HepG2 (cell line): ENCODE results near the gene ATP5MG. TPM values are rescaled to one million over a fixed set of nuclear protein-coding genes. Genes with fewer than 3 reads are reported as not detected.

ENCODE experiments used
- ATAC-seq: fragments of 200-7000 bp; cut with Tn5 transposase; 3 replicates; pipeline ENCODE4 v1.9.1; 2020; ENCODE audit warnings: mild to moderate bottlenecking, moderate library complexity
- BruUV-seq: library from RNA; stranded (reverse); fragments of 400-500 nt; replicated peaks from 2 replicates; lab custom pipeline; 2021; lab: Mats Ljungman, UMichigan
- CTCF ChIA-PET: fragments of 300-600 bp; formaldehyde crosslinking; extraction: SDS; loops from one replicate; lab custom pipeline; 2021; ENCODE audit warnings: low total read pairs, inconsistent platforms, low intra/inter-chr PET ratio; lab: Yijun Ruan, JAX
- POLR2A ChIA-PET: fragments of 350-600 bp; sonication (Branson Sonifier 250); formaldehyde crosslinking; loops from one replicate; lab custom pipeline; 2020; ENCODE audit warnings: antibody characterized with exemption, inconsistent platforms; lab: Yijun Ruan, JAX
- DNase-seq: peaks from one replicate; pipeline ENCODE4 v3.0.0-alpha.2; 2015; ENCODE audit warnings: low spot score
- FAIRE-seq: peaks from 3 replicates; lab custom pipeline; 2011; peaks lifted over from hg19 to GRCh38; lab: Jason Lieb, UNC
- H2AFZ ChIP-seq: one replicate; pipeline ENCODE4 v1.6.1; 2011; ENCODE audit warnings: low read length, inconsistent platforms
- H3K27ac ChIP-seq: fragments of 300-600 bp; 3 replicates; pipeline ENCODE4 v1.8.0; 2011; ENCODE audit warnings: mixed run types, mild to moderate bottlenecking, mixed read lengths, low read length, inconsistent platforms; ENCODE audit not compliant: insufficient read depth; ENCODE audit errors: extremely low read length
- H3K27me3 ChIP-seq, 2 experiments: fragments of 200-600 bp in 1 of 2; 2 replicates in 1 of 2; 3 replicates in 1 of 2; pipeline versions ENCODE4 v1.6.0 to v1.8.0; 2011; ENCODE audit warnings: low read length in 2 of 2, mild to moderate bottlenecking in 2 of 2, moderate library complexity in 2 of 2, inconsistent platforms in 1 of 2; ENCODE audit not compliant: insufficient read depth in 2 of 2, control insufficient read depth in 1 of 2
- H3K36me3 ChIP-seq, 2 experiments: fragments of 200-600 bp in 1 of 2; replicated peaks in 1 of 2; 2 replicates in 1 of 2; 3 replicates in 1 of 2; pipeline versions ENCODE4 v1.5.1 to v1.8.0; 2011; ENCODE audit warnings: low read length in 2 of 2, inconsistent platforms in 1 of 2; ENCODE audit not compliant: insufficient read depth in 2 of 2, control insufficient read depth in 1 of 2
- H3K4me1 ChIP-seq: 2 replicates; pipeline ENCODE4 v1.5.1; 2012; ENCODE audit warnings: low read length, inconsistent platforms; ENCODE audit not compliant: insufficient read depth
- H3K4me2 ChIP-seq: 2 replicates; pipeline ENCODE4 v1.6.0; 2011; ENCODE audit warnings: low read depth, low read length, inconsistent platforms
- H3K4me3 ChIP-seq, 3 experiments: fragments of 200-600 bp in 1 of 3; sonication (generic), shearing (Covaris generic) in 1 of 3; replicated peaks in 1 of 3; 2 replicates each; pipeline ENCODE4 v1.5.1; 2011 to 2016; ENCODE audit warnings: low read length in 3 of 3, inconsistent platforms in 2 of 3, low read depth in 2 of 3, mild to moderate bottlenecking in 2 of 3, control low read depth in 1 of 3, mixed read lengths in 1 of 3; ENCODE audit not compliant: insufficient read depth in 1 of 3
- H3K79me2 ChIP-seq: one replicate; pipeline ENCODE4 v1.6.1; 2011; ENCODE audit warnings: low read length, inconsistent platforms; ENCODE audit not compliant: insufficient read depth
- H3K9ac ChIP-seq: 2 replicates; pipeline ENCODE4 v1.6.0; 2011; ENCODE audit warnings: mild to moderate bottlenecking, low read depth, low read length, inconsistent platforms; ENCODE audit not compliant: insufficient read depth
- H3K9me3 ChIP-seq: 2 replicates; pipeline ENCODE4 v1.5.1; 2012; ENCODE audit warnings: mild to moderate bottlenecking, low read length
- H4K20me1 ChIP-seq: 2 replicates; pipeline ENCODE4 v1.6.0; 2011; ENCODE audit warnings: inconsistent platforms, mild to moderate bottlenecking, low read length, moderate library complexity; ENCODE audit not compliant: insufficient read depth
- ATF2 ChIP-seq: sonication (generic); formaldehyde crosslinking; IDR thresholded peaks from 2 replicates; pipeline ENCODE4 v1.4.0; 2020; ENCODE audit warnings: missing genetic modification reagents
- CHD2 ChIP-seq: IDR thresholded peaks from 2 replicates; pipeline ENCODE4 v1.6.1; 2011; ENCODE audit warnings: low read depth, low read length, improper control_type of control experiment
- ONECUT2 ChIP-seq: sonication (generic); formaldehyde crosslinking; IDR thresholded peaks from 2 replicates; pipeline ENCODE4 v1.4.0; 2020; ENCODE audit warnings: missing genetic modification reagents
- RAD21 ChIP-seq: fragments of 450-650 bp; formaldehyde crosslinking; IDR thresholded peaks from 2 replicates; pipeline ENCODE4 v1.5.0; 2020; ENCODE audit warnings: mild to moderate bottlenecking
- SAP130 ChIP-seq: IDR thresholded peaks from 2 replicates; pipeline ENCODE4 v1.6.1; 2016; ENCODE audit warnings: low read depth
- SMAD9 ChIP-seq: sonication (generic); formaldehyde crosslinking; IDR thresholded peaks from 2 replicates; pipeline ENCODE4 v1.5.1; 2020; ENCODE audit warnings: mild to moderate bottlenecking, missing genetic modification reagents
- STAG1 ChIP-seq: sonication (generic); formaldehyde crosslinking; IDR thresholded peaks from 2 replicates; pipeline ENCODE4 v1.4.0; 2020; ENCODE audit warnings: missing genetic modification reagents
- THYN1 ChIP-seq: sonication (generic); formaldehyde crosslinking; IDR thresholded peaks from 2 replicates; pipeline ENCODE4 v1.8.1; 2023; ENCODE audit warnings: low read depth, mild to moderate bottlenecking, moderate library complexity, missing genetic modification reagents, borderline replicate concordance
- ZBTB40 ChIP-seq, 2 experiments: fragments of 450-650 bp in 1 of 2; sonication (generic) in 1 of 2; formaldehyde crosslinking in 1 of 2; IDR thresholded peaks; 2 replicates each; pipeline versions ENCODE4 v1.6.1 to v1.8.0; 2016 to 2022; ENCODE audit warnings: antibody characterized with exemption in 1 of 2, mild to moderate bottlenecking in 1 of 2, missing genetic modification reagents in 1 of 2
- ZMAT5 ChIP-seq: sonication (generic); formaldehyde crosslinking; IDR thresholded peaks from 2 replicates; pipeline ENCODE4 v1.5.0; 2020; ENCODE audit warnings: mild to moderate bottlenecking, low read depth, missing genetic modification reagents, borderline replicate concordance
- ZNF543 ChIP-seq: sonication (generic); formaldehyde crosslinking; IDR thresholded peaks from 2 replicates; pipeline ENCODE4 v1.4.0; 2020; ENCODE audit warnings: mild to moderate bottlenecking, missing genetic modification reagents
- ZNF674 ChIP-seq: sonication (generic); formaldehyde crosslinking; IDR thresholded peaks from 2 replicates; pipeline ENCODE4 v1.5.0; 2020; ENCODE audit warnings: low read depth, mild to moderate bottlenecking, missing genetic modification reagents
- ZNF839 ChIP-seq: sonication (generic); formaldehyde crosslinking; IDR thresholded peaks from 2 replicates; pipeline ENCODE4 v1.4.0; 2020; ENCODE audit warnings: missing genetic modification reagents, mild to moderate bottlenecking, borderline replicate concordance
- in situ Hi-C: cut with HindIII; loops from 2 replicates; pipeline ENCODE4 v1.10.0; 2017; ENCODE audit warnings: low pct_unique_long_range_greater_than_20kb; ENCODE audit not compliant: extremely low pct_ligation_motif_present
- intact Hi-C: fragments of 100-400 bp; cut with micrococcal nuclease; formaldehyde crosslinking; loops from one replicate; pipeline ENCODE4 v1.10.0; 2022; ENCODE audit not compliant: unreplicated experiment
- polyA plus RNA-seq, 8 experiments: library from polyadenylated mRNA; depleted of rRNA in 3 of 8; stranded (reverse) in 7 of 8; unstranded in 1 of 8; fragments of >200 nt; fragmentation: Illumina TruSeq in 4 of 8; extraction: Trizol in 4 of 8; gene quantifications; 2 replicates each; pipeline versions ENCODE4 v1.2.1 to v1.2.3, GENCODE V29; 2011 to 2016; ENCODE audit warnings: low read depth in 4 of 8, missing spikeins in 1 of 8, mixed read lengths in 1 of 8; ENCODE audit not compliant: insufficient read depth in 1 of 8
- total RNA-seq, 5 experiments: library from RNA; depleted of rRNA; stranded (reverse); fragments of >200 nt; fragmentation: Illumina TruSeq; extraction: Trizol; gene quantifications; 2 replicates each; pipeline ENCODE4 v1.2.3, GENCODE V29; 2016; ENCODE audit warnings: low read depth in 1 of 5

Gene ATP5MG
- total and polyA plus RNA-seq, 2 of the 13 experiments (the other 11 are each of a cell fraction or from before 2014, with no cell fraction given), result 260 to 320 TPM

- TF ChIP-seq SAP130 (CRISPR knock-in tag), result 0 out of 2 replicates have a peak, but pooled peaks have one; percentile 11
- TF ChIP-seq ZNF543 (CRISPR knock-in tag), result no peak
- TF ChIP-seq ONECUT2, result no peak
- no peak for TF ChIP-seq ATF2 (CRISPR knock-in tag)
- TF ChIP-seq ZNF674 (CRISPR knock-in tag), result no peak
- no peak for TF ChIP-seq SMAD9 (CRISPR knock-in tag)
- TF ChIP-seq ZMAT5, result no peak
- no peak for TF ChIP-seq RAD21 (CRISPR knock-in tag)
Observed at GRCh38 chr11:118438314-118438931, 37.0 kb downstream of the ATP5MG start (continued).

- no peaks in the 10 kb centered on the region for H3K27me3 ChIP-seq
- DNase-seq (no peak), ATAC-seq (no peak), FAIRE-seq (no peak)
- no peak overlapping the region for H3K9ac ChIP-seq
- peak overlapping the region; percentile 77 for H3K4me2 ChIP-seq
- peaks cover 1 to 5% of the 10 kb centered on the region in 2 experiments; a peak in 4 of 5 replicates for H3K36me3 ChIP-seq
- POLR2A ChIA-PET, result no interaction called here
- in situ Hi-C loops (no loop called here), intact Hi-C loops (no loop called here)
- H3K27ac ChIP-seq, result no peak overlapping the region
- BruUV-seq, result no TSS peak
- H3K4me3 ChIP-seq, result peak overlapping the region in 1 of 3 experiments; percentile 3; a peak in 1 of 6 replicates
- peaks cover 52% of the 10 kb centered on the region for H3K4me1 ChIP-seq
- peaks cover 63% of the 10 kb centered on the region for H4K20me1 ChIP-seq
- no peaks in the 10 kb centered on the region for H3K9me3 ChIP-seq
- no peak overlapping the region for H2AFZ ChIP-seq
- H3K79me2 ChIP-seq, result peaks cover 81% of the 10 kb centered on the region
- CTCF ChIA-PET, result no interaction called here
- no peak for TF ChIP-seq CHD2
- no peak for TF ChIP-seq STAG1 (CRISPR knock-in tag)
- TF ChIP-seq THYN1 (CRISPR knock-in tag), result no peak
- TF ChIP-seq ZBTB40 (IDR thresholded peaks at IDR 0.05), result no peak
- TF ChIP-seq ZBTB40 (CRISPR knock-in tag; IDR thresholded peaks at IDR 0.05), result no peak
- TF ChIP-seq ZNF839 (CRISPR knock-in tag), result no peak
Observed at GRCh38 chr11:118439646-118440045, 38.2 kb downstream of the ATP5MG start.
